LNCaP clone FGC (cell line): Measurements from ENCODE around the gene RASA3.
A peak's percentile ranks its signal among the peaks of the same experiment; 100 is the strongest.

Experiments
- DNase-seq: peaks from one replicate; pipeline ENCODE4 v3.0.0-alpha.2; 2011; ENCODE audit warnings: low read depth
- H3K4me3 ChIP-seq: 2 replicates; pipeline ENCODE4 v1.5.1; 2011; ENCODE audit warnings: mild to moderate bottlenecking, low read depth, low read length, control low read depth
- TF ChIP-seq, protein P1 (sequence below): IDR thresholded peaks from 2 replicates; pipeline ENCODE4 v1.5.1; 2012; ENCODE audit warnings: mild to moderate bottlenecking; ENCODE audit not compliant: control insufficient read depth, insufficient read depth; ENCODE audit errors: extremely low read depth

RASA3 gene

DNA sequence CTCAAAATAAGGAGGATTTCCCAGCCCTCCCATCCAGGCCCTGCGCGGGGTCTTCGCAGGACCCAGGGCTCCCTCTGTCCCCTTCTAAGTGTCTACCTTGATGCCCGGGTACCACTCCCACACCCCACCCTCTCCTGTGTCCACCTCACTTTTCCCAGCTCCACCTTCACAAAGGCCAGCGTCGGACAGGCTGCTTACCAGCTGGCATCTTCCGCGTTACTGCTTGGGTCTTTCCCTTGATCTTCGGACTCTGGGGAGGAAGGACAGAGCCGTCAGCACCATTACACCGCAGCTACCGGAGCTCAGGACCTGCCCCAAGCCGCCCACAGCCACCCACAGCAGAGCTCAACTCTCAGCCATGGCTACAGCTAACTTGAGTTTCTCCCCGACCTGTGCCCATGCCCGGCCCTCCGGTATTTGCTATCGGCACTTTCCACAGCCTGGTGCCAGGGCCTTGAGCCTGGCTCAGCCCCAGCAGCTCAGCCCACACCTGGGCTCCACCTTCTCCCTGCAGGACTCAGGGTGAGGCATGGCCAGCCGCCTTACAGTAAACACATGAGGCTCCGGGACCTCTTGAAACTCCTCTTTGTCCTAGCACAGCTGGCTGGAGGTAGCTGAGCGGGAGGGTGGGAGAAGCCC is 162.3 kb downstream of the RASA3 start:
- peak overlapping the region; percentile 41 for H3K4me3 ChIP-seq
- TF ChIP-seq, protein P1, sequence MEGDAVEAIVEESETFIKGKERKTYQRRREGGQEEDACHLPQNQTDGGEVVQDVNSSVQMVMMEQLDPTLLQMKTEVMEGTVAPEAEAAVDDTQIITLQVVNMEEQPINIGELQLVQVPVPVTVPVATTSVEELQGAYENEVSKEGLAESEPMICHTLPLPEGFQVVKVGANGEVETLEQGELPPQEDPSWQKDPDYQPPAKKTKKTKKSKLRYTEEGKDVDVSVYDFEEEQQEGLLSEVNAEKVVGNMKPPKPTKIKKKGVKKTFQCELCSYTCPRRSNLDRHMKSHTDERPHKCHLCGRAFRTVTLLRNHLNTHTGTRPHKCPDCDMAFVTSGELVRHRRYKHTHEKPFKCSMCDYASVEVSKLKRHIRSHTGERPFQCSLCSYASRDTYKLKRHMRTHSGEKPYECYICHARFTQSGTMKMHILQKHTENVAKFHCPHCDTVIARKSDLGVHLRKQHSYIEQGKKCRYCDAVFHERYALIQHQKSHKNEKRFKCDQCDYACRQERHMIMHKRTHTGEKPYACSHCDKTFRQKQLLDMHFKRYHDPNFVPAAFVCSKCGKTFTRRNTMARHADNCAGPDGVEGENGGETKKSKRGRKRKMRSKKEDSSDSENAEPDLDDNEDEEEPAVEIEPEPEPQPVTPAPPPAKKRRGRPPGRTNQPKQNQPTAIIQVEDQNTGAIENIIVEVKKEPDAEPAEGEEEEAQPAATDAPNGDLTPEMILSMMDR, result no peak
- peak; percentile 85 for DNase-seq

DNA sequence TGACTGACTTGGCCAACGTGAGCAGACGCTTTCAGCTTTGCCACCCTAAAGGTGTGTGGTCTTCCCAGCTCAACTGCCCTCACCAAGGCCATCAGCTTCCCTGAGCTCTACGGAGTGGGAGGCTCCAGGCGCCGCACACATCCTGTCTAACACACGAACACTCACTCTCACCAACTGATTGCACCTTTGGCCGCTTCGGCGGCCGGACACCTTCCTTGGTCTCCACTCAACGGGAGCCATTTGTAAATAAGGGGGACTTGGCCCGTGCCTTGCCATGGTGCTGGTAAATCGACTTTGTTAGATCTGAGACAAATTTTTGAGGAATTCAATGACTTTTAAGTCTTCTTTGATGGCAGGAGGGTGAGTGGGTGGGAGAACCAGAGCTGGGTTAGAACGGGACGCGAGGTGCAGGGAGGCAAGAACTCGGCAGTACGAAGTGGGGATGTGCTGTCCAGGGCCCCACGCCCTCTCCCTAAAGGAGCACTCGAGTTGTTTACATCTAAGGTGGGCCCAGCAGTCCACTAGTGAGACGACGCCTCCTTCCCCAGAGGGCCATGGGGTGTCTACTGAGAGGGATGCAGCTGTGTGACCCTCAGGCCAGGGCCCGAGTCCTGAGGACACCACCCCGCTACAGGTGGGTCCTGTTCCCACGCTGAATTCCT is 163.0 kb downstream of the RASA3 start:
- TF ChIP-seq, protein P1, result no peak
- no peak for DNase-seq
- H3K4me3 ChIP-seq, result peak overlapping the region; percentile 41; the same call in 1 of the 2 replicates

DNA sequence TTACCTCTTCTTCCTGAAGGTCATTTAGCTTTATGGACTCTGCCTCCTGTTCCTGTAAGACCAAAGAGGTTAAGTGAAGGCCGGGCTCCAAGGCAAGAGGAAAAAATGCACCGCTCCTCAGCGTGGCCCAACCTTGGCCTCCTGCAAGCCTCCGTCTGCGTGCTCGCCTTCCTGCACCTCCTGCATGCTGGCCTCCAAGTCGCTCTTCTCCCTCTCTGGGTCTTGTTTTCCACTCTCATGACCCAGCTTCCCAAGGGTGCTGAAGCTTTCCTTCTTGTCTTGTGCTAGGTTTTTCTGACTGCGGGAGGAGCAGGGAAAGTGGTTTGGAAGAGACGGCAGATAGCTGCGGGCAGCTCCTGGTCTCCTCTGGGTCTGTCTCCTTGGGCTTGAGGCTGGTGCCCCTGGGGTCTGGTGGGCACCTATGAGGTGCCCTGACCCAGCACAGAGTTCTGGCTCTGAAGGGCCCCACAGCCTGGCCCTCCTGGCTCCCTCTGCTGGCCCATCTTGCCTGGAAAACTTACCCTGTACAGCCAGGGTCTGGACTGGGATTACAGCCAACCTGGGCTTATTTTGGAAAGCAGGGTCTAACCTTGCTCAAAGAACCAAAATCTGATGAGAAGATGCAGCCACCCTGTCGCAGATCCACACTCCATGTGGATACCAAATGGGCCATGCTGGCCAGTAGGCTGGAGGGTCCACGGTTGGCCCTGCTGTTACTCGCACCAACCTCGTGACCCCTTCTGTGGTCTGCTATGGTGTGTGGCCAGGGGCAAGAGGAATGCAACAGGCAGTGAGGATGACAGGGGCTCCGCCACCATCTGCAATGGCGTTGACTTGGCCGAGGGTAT is 163.7 kb downstream of the RASA3 start:
- no peak overlapping the region for H3K4me3 ChIP-seq
- TF ChIP-seq, protein P1, result no peak
- DNase-seq, result no peak

DNA sequence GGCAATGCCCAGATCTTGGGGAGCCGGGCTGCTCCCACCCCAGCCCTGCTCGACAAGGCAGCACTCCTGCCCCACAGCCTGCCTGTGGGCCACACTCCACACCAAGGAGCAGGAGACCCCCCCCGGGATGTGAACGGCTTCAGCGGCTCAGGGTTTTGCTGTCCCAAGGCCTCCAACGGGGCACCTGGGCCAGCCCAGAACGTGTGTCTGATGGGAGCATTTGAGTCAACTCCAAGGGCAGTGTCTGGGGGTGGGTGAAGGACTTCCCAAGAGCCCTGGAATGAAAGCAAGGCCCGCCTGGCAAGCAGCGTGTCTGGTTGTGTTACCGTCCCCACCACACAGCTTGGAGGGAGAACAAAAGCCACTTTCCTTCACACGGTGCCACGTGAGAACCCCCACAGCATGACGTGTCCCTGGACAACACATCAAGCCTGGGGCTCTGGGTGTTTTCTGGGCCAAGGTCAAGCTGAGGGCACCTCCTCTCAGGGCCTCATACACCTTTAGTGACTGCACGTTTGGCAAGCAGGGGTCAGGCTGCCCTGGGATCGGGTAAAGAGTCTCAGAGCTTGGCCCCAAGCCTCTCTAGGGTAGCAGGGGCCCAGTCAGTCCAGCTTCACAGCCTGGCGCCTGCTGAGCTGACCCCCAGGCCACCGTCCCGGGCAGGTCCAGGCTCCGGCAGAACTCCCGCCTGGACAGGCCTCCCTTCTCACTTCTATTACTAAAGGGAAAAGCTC is 164.5 kb downstream of the RASA3 start:
- TF ChIP-seq, protein P1, result no peak
- H3K4me3 ChIP-seq, result no peak overlapping the region
- DNase-seq, result no peak

DNA sequence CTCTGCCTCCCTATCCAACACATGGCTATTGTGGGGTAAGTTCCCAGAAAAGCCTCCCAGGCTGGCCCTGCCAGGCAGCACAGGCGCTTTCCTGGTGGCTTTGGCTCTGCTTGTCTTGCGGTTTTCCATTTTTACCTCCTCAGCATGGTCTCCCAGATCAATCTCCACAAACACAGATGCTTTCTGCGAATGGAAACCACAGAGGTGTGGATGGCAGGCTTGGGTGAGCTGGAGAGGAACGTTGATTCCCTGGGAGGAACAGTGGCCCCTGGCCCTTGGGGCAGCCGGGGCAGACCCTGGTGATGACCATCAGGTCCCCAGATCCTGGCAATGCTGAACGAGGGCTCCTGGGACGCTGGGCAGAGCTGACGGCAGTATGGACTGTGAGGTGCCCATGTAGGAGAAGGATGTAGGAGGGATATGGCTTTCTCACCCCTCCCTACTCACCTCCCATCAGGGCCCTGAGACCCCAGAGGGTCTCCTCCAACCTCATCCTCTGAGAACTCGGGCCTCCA is 165.2 kb downstream of the RASA3 start:
- TF ChIP-seq, protein P1, result no peak
- no peak for DNase-seq
- H3K4me3 ChIP-seq, result no peak overlapping the region
